PC-3 (cell line): ENCODE results near the gene DGKG. TPM values are rescaled to one million over a fixed set of nuclear protein-coding genes. Genes with fewer than 3 reads are reported as not detected.

Experiments used
- ATAC-seq: fragments of 200-7000 bp; cut with Tn5 transposase; 2 replicates; pipeline ENCODE4 v1.9.1; 2020; ENCODE audit warnings: mild to moderate bottlenecking, moderate library complexity
- BruUV-seq: library from RNA; stranded (reverse); fragments of 400-500 nt; replicated peaks from 2 replicates; lab custom pipeline; 2021; lab: Mats Ljungman, UMichigan
- CTCF ChIA-PET: fragments of 300-600 bp; sonication (Branson Sonifier 250); formaldehyde crosslinking; loops from one replicate; lab custom pipeline; 2022; ENCODE audit warnings: antibody characterized with exemption; lab: Charles Lee
- POLR2A ChIA-PET: fragments of 300-600 bp; sonication (Branson Sonifier 250); formaldehyde crosslinking; loops from one replicate; lab custom pipeline; 2022; ENCODE audit warnings: antibody characterized with exemption; ENCODE audit not compliant: unreplicated experiment; lab: Charles Lee
- DNase-seq: peaks from one replicate; pipeline ENCODE4 v3.0.0-alpha.2; 2015
- H2AFZ ChIP-seq: fragments of 300-600 bp; sonication (generic); 2 replicates; pipeline ENCODE4 v1.6.0; 2016; ENCODE audit warnings: antibody characterized with exemption, low read length
- H3F3A ChIP-seq: fragments of 300-600 bp; sonication (generic); one replicate; pipeline ENCODE4 v1.6.0; 2017; ENCODE audit warnings: antibody characterized with exemption, low read length, control low read depth, mild to moderate bottlenecking; ENCODE audit not compliant: unreplicated experiment
- H3K27ac ChIP-seq: fragments of 300-600 bp; sonication (generic); 2 replicates; pipeline ENCODE4 v1.5.1; 2016; ENCODE audit warnings: mild to moderate bottlenecking, low read length
- H3K27me3 ChIP-seq: fragments of 300-600 bp; sonication (generic); 2 replicates; pipeline ENCODE4 v1.6.1; 2016; ENCODE audit warnings: low read length, mixed read lengths
- H3K36me3 ChIP-seq: fragments of 300-600 bp; sonication (generic); 2 replicates; pipeline ENCODE4 v1.6.1; 2016; ENCODE audit warnings: low read depth, mixed run types, low read length, mixed read lengths
- H3K4me1 ChIP-seq: fragments of 300-600 bp; sonication (generic); 2 replicates; pipeline ENCODE4 v1.5.1; 2016; ENCODE audit warnings: low read length; ENCODE audit not compliant: insufficient read depth
- H3K4me2 ChIP-seq: fragments of 300-600 bp; sonication (generic); 2 replicates; pipeline ENCODE4 v1.6.0; 2016; ENCODE audit warnings: low read length
- H3K4me3 ChIP-seq: fragments of 300-600 bp; sonication (generic); 2 replicates; pipeline ENCODE4 v1.5.1; 2016; ENCODE audit warnings: mild to moderate bottlenecking, low read length, mixed read lengths
- H3K79me2 ChIP-seq: fragments of 300-600 bp; sonication (generic); 2 replicates; pipeline ENCODE4 v1.6.1; 2017; ENCODE audit warnings: low read length, mixed read lengths
- H3K9ac ChIP-seq: fragments of 300-600 bp; sonication (generic); 2 replicates; pipeline ENCODE4 v1.6.0; 2016; ENCODE audit warnings: mild to moderate bottlenecking, low read length
- H3K9me2 ChIP-seq: fragments of 300-600 bp; sonication (generic); replicated peaks from 2 replicates; pipeline ENCODE4 v1.6.1; 2016; ENCODE audit warnings: mixed run types, low read length, mixed read lengths
- H3K9me3 ChIP-seq: fragments of 300-600 bp; sonication (generic); 2 replicates; pipeline ENCODE4 v1.6.1; 2016; ENCODE audit warnings: low read length, mixed read lengths
- H4K20me1 ChIP-seq: fragments of 300-600 bp; sonication (generic); 2 replicates; pipeline ENCODE4 v1.6.1; 2016; ENCODE audit warnings: low read length, mixed read lengths
- EZH2 ChIP-seq: fragments of 300-600 bp; sonication (generic); IDR thresholded peaks from one replicate; pipeline ENCODE4 v1.6.1; 2017; ENCODE audit warnings: antibody characterized with exemption, mild to moderate bottlenecking, low read length; ENCODE audit not compliant: unreplicated experiment
- EZH2phosphoT487 ChIP-seq: fragments of 300-600 bp; sonication (generic); IDR thresholded peaks from 2 replicates; pipeline ENCODE4 v1.6.1; 2018; ENCODE audit warnings: mild to moderate bottlenecking, antibody characterized with exemption, low read length, borderline replicate concordance
- intact Hi-C: fragments of 100-400 bp; cut with micrococcal nuclease; formaldehyde crosslinking; loops from 2 replicates; pipeline ENCODE4 v1.9.0; 2023
- total RNA-seq: library from RNA; depleted of rRNA; stranded (reverse); fragments of >200 nt; gene quantifications from 2 replicates; pipeline ENCODE4 v1.2.3, GENCODE V29; 2014
- TF ChIP-seq, protein P1 (sequence below): fragments of 300-600 bp; sonication (generic); conservative IDR thresholded peaks from 2 replicates; pipeline ENCODE4 v1.5.1; 2017; ENCODE audit warnings: antibody characterized with exemption, low read depth, mild to moderate bottlenecking, low read length

Gene DGKG
- total RNA-seq, 1 experiment from 2014 or later: 2.7 TPM

DNA sequence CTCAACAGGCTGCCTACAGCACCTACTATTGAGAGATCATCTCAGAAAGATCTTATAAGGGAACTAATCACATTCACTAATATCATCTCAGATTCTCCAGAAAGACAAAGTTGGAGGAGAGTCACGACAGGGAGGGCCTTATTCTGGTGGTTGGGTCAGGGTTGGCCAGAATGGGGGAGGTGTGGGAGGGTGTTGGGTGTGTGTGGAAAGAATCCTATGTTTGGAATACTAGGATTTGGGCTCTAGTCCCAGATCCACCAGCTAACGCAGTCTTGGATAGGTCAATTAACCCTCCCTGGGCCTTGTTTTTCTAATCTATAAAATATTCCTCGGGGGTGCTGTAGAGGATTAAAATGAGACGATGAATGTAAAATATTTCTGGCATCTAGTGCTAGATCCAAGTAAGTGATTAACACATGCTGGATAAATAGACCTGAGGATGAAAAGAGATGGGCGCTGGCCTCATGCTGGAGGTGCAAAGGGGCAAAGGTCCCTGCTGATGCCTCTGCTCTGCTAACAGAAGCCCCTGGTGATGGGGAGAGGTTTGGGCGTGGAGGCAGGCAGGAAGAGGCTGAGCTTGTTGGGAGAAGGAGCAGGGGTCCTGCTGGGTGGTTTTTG lies 185.6 kb downstream of the DGKG start:
- H4K20me1 ChIP-seq: no peaks in the 10 kb centered on the region
- ChIA-PET POLR2A (no interaction called here), CTCF (no interaction called here)
- no peaks in the 10 kb centered on the region for H3K79me2 ChIP-seq
- intact Hi-C loops: no loop called here
- no peak for DNase-seq
- H3K9ac ChIP-seq: no peak overlapping the region
- ATAC-seq: no peak
- H3K4me1 ChIP-seq: no peaks in the 10 kb centered on the region
- H3K4me3 ChIP-seq: no peak overlapping the region
- TF ChIP-seq EZH2 (no peak), EZH2phosphoT487 (no peak)
- TF ChIP-seq, protein P1, sequence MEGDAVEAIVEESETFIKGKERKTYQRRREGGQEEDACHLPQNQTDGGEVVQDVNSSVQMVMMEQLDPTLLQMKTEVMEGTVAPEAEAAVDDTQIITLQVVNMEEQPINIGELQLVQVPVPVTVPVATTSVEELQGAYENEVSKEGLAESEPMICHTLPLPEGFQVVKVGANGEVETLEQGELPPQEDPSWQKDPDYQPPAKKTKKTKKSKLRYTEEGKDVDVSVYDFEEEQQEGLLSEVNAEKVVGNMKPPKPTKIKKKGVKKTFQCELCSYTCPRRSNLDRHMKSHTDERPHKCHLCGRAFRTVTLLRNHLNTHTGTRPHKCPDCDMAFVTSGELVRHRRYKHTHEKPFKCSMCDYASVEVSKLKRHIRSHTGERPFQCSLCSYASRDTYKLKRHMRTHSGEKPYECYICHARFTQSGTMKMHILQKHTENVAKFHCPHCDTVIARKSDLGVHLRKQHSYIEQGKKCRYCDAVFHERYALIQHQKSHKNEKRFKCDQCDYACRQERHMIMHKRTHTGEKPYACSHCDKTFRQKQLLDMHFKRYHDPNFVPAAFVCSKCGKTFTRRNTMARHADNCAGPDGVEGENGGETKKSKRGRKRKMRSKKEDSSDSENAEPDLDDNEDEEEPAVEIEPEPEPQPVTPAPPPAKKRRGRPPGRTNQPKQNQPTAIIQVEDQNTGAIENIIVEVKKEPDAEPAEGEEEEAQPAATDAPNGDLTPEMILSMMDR: no peak
- no peak overlapping the region for H3K27ac ChIP-seq
- H2AFZ ChIP-seq: no peak overlapping the region
- no peaks in the 10 kb centered on the region for H3K9me3 ChIP-seq
- H3K4me2 ChIP-seq: no peak overlapping the region
- peaks cover 30% of the 10 kb centered on the region for H3K27me3 ChIP-seq
- H3F3A ChIP-seq: no peaks in the 10 kb centered on the region
- H3K36me3 ChIP-seq: no peaks in the 10 kb centered on the region
- no TSS peak for BruUV-seq
- H3K9me2 ChIP-seq: no peaks in the 10 kb centered on the region

DNA sequence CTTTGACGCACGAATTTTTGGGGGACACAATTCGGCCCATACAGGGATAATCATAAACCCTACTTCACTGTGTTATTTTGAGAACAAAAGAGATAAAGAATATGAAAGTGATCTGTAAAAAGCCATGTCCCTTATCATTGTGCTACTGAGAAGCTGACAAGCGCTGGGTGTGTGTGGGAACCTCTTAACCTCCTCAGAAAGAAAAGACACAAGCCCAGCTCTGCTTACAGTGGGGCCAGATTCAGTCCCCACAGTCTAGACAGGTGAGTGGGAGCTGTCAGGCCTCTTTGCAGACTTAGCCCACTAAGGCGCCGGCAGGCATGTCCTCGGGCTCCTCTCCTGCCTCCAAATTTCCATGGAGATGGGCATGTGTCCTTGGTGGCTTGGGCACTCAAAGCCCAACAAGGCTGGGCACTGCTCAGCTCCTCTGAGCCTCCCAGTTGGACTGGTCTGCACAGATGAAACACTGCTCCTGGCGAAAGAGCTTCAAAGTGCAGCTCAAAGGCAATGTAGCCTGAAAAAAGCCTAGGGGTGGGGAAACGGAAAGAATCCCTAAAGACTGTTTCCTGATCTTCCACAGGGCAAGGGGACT lies 188.7 kb downstream of the DGKG start:
- TF ChIP-seq, protein P1: no peak
- TF ChIP-seq EZH2 (no peak), EZH2phosphoT487 (no peak)
- intact Hi-C loops: no loop called here
- CTCF ChIA-PET: interaction anchor here (0.6 kb wide), 2 partner anchors 9 to 51 kb away, joined by 3 to 4 read pairs; no protein-coding TSS in a partner anchor

DNA sequence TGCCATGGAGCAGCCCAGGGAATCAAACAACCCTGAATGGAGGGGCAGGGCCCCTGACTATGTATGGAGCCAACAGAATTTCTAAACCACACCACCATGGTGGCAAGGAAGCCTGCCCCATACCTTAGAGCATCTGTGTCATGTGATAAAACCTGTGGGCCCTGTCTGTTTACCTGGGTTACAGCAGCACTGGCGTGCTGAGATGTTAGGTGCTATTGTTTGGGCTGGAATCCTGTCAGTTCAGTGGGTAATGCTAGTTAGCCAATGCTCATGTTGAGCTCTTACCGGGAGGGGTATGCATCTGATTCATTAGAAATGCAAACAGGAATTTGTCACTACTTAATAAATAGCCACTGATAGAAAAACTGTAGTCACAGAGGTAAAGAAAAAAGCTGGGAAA lies 189.7 kb downstream of the DGKG start:
- Histone ChIP-seq H3K4me2 (no peak overlapping the region), H2AFZ (no peak overlapping the region), H3K79me2 (no peaks in the 10 kb centered on the region), H3K27ac (no peak overlapping the region), H3K9me2 (no peaks in the 10 kb centered on the region), H3F3A (no peaks in the 10 kb centered on the region), H3K36me3 (no peaks in the 10 kb centered on the region), H3K9ac (no peak overlapping the region), H4K20me1 (no peaks in the 10 kb centered on the region), H3K9me3 (no peaks in the 10 kb centered on the region), H3K4me1 (no peaks in the 10 kb centered on the region), H3K4me3 (no peak overlapping the region), H3K27me3 (peaks cover 36% of the 10 kb centered on the region)
- ChIA-PET POLR2A (no interaction called here), CTCF (no interaction called here)
- TF ChIP-seq EZH2 (no peak), EZH2phosphoT487 (no peak)
- TF ChIP-seq, protein P1: no peak
- DNase-seq: peak; percentile 18
- no peak for ATAC-seq
- intact Hi-C loops: no loop called here
- BruUV-seq: no TSS peak

More for the DNA sequence above, 188.7 kb downstream of the DGKG start:
- ATAC-seq (no peak), DNase-seq (no peak)
- no TSS peak for BruUV-seq
- Histone ChIP-seq H3K79me2 (no peaks in the 10 kb centered on the region), H3K9me3 (no peaks in the 10 kb centered on the region), H3K27ac (no peak overlapping the region), H3K9me2 (no peaks in the 10 kb centered on the region), H2AFZ (no peak overlapping the region), H4K20me1 (no peaks in the 10 kb centered on the region), H3K4me3 (no peak overlapping the region), H3K27me3 (peaks cover 31% of the 10 kb centered on the region), H3K4me1 (no peaks in the 10 kb centered on the region), H3K36me3 (no peaks in the 10 kb centered on the region), H3K4me2 (no peak overlapping the region), H3F3A (no peaks in the 10 kb centered on the region), H3K9ac (no peak overlapping the region)
- POLR2A ChIA-PET: no interaction called here
